CD14-positive monocyte (primary cell): ENCODE data around the gene USP11. TPM values are rescaled to one million over a fixed set of nuclear protein-coding genes. Genes with fewer than 3 reads are reported as not detected.
A peak's percentile ranks its signal among the peaks of the same experiment; 100 is the strongest.

Experiments
- DNase-seq, 3 donors: peaks; one replicate each; pipeline ENCODE4 v3.0.0-alpha.2; 2011 to 2022
- H2AFZ ChIP-seq: 2 replicates; pipeline ENCODE4 v1.6.0; 2012; ENCODE audit warnings: mild to moderate bottlenecking, low read depth, low read length, inconsistent platforms; ENCODE audit not compliant: insufficient read depth, poor library complexity, severe bottlenecking
- H3K27ac ChIP-seq, 2 donors: 1 replicate in 1 of 2; 2 replicates in 1 of 2; pipeline ENCODE4 v1.5.1; 2012 to 2013; ENCODE audit warnings: low read length in 2 of 2, control low read depth in 1 of 2, inconsistent platforms in 1 of 2, low read depth in 1 of 2, mild to moderate bottlenecking in 1 of 2
- H3K27me3 ChIP-seq, 2 donors: one replicate each; pipeline versions ENCODE4 v1.6.0 to v1.6.1; 2011 to 2013; ENCODE audit warnings: low read length in 2 of 2; ENCODE audit not compliant: control insufficient read depth in 2 of 2, insufficient read depth in 2 of 2
- H3K36me3 ChIP-seq, 2 donors: replicated peaks in 1 of 2; 1 replicate in 1 of 2; 2 replicates in 1 of 2; pipeline versions ENCODE4 v1.5.1 to v1.6.1; 2012 to 2013; ENCODE audit warnings: low read length in 2 of 2, control low read depth in 1 of 2, inconsistent platforms in 1 of 2, mild to moderate bottlenecking in 1 of 2; ENCODE audit not compliant: insufficient read depth in 2 of 2, control insufficient read depth in 1 of 2
- H3K4me1 ChIP-seq, 2 donors: 1 replicate in 1 of 2; 2 replicates in 1 of 2; pipeline versions ENCODE4 v1.5.1 to v1.6.1; 2012 to 2013; ENCODE audit warnings: low read length in 2 of 2, control low read depth in 1 of 2, inconsistent platforms in 1 of 2, mild to moderate bottlenecking in 1 of 2, moderate library complexity in 1 of 2; ENCODE audit not compliant: insufficient read depth in 2 of 2, control insufficient read depth in 1 of 2
- H3K4me2 ChIP-seq: replicated peaks from 2 replicates; pipeline ENCODE3; 2012; ENCODE audit warnings: low read length, moderate library complexity, mild to moderate bottlenecking; ENCODE audit not compliant: poor library complexity, severe bottlenecking; ENCODE audit errors: extremely low read depth
- H3K4me3 ChIP-seq, 3 experiments: fragments of 200-600 bp in 1 of 3; sonication (generic) in 1 of 3; replicated peaks in 1 of 3; 1 replicate in 2 of 3; 2 replicates in 1 of 3; pipeline ENCODE4 v1.5.1; 2011 to 2013; ENCODE audit warnings: low read length in 3 of 3, mild to moderate bottlenecking in 3 of 3, control low read depth in 2 of 3, low read depth in 2 of 3, inconsistent platforms in 1 of 3, moderate library complexity in 1 of 3
- H3K79me2 ChIP-seq: 2 replicates; pipeline ENCODE4 v1.6.0; 2012; ENCODE audit warnings: mild to moderate bottlenecking, control low read depth, inconsistent platforms, low read length, moderate library complexity; ENCODE audit not compliant: insufficient read depth
- H3K9ac ChIP-seq: 2 replicates; pipeline ENCODE4 v1.6.0; 2017; ENCODE audit warnings: low read length, mild to moderate bottlenecking; ENCODE audit not compliant: insufficient read depth, poor library complexity, severe bottlenecking
- H3K9me3 ChIP-seq, 2 donors: replicated peaks in 1 of 2; 1 replicate in 1 of 2; 2 replicates in 1 of 2; pipeline versions ENCODE4 v1.5.1 to v1.6.1; 2012 to 2013; ENCODE audit warnings: low read length in 2 of 2, control low read depth in 1 of 2; ENCODE audit not compliant: control insufficient read depth in 1 of 2, insufficient read depth in 1 of 2
- H4K20me1 ChIP-seq: 2 replicates; pipeline ENCODE4 v1.6.0; 2012; ENCODE audit warnings: mild to moderate bottlenecking, low read length, control low read depth, moderate library complexity; ENCODE audit not compliant: insufficient read depth
- H3K27ac Mint-ChIP-seq, 7 donors: one replicate each; pipeline ENCODE4 v1.8.0; 2020; ENCODE audit warnings: mild to moderate bottlenecking in 7 of 7, mixed read lengths in 7 of 7, moderate library complexity in 6 of 7, inconsistent platforms in 2 of 7
- H3K27me3 Mint-ChIP-seq, 3 donors: one replicate each; pipeline ENCODE4 v1.8.0; 2021 to 2022; ENCODE audit warnings: low read depth in 3 of 3, mild to moderate bottlenecking in 3 of 3, mixed read lengths in 3 of 3, moderate library complexity in 3 of 3, inconsistent platforms in 1 of 3
- H3K36me3 Mint-ChIP-seq, 2 donors: one replicate each; pipeline ENCODE4 v1.8.0; 2020; ENCODE audit warnings: mixed read lengths in 2 of 2, inconsistent platforms in 1 of 2, mild to moderate bottlenecking in 1 of 2
- H3K4me1 Mint-ChIP-seq: one replicate; pipeline ENCODE4 v1.8.0; 2020; ENCODE audit warnings: mild to moderate bottlenecking, mixed read lengths
- H3K4me3 Mint-ChIP-seq, 2 donors: one replicate each; pipeline ENCODE4 v1.8.0; 2020; ENCODE audit warnings: mild to moderate bottlenecking in 2 of 2, mixed read lengths in 2 of 2, moderate library complexity in 1 of 2
- H3K9me3 Mint-ChIP-seq, 7 donors: one replicate each; pipeline ENCODE4 v1.8.0; 2020 to 2022; ENCODE audit warnings: mixed read lengths in 7 of 7, mild to moderate bottlenecking in 6 of 7, moderate library complexity in 6 of 7, inconsistent platforms in 2 of 7
- WGBS: methylation state at CpG from one replicate; pipeline ENCODE4 v1.1.5; 2013; ENCODE audit warnings: missing lambda C conversion rate; ENCODE audit not compliant: insufficient coverage; 5-methylcytosine and 5-hydroxymethylcytosine counted together
- intact Hi-C, 2 donors: fragments of 100-400 bp; cut with micrococcal nuclease; formaldehyde crosslinking; loops; one replicate each; pipeline versions ENCODE4 v1.15.0 to v1.15.1; 2023
- polyA plus RNA-seq, 3 donors: library from polyadenylated mRNA; depleted of rRNA in 1 of 3; unstranded in 2 of 3; stranded (reverse) in 1 of 3; fragments of 300-500 nt in 2 of 3; fragments of >200 nt in 1 of 3; fragmentation: Illumina TruSeq in 2 of 3; gene quantifications; 1 replicate in 2 of 3; 2 replicates in 1 of 3; pipeline ENCODE4 v1.2.3, GENCODE V29; 2012 to 2021
- TF ChIP-seq, protein P1 (sequence below): fragments of 200-600 bp; IDR thresholded peaks from one replicate; pipeline ENCODE4 v1.8.0; 2022; ENCODE audit warnings: antibody characterized with exemption, mild to moderate bottlenecking

Gene USP11
- polyA plus RNA-seq, 3 donors = 6.7 to 9.7 (median 8.8) TPM

DNA sequence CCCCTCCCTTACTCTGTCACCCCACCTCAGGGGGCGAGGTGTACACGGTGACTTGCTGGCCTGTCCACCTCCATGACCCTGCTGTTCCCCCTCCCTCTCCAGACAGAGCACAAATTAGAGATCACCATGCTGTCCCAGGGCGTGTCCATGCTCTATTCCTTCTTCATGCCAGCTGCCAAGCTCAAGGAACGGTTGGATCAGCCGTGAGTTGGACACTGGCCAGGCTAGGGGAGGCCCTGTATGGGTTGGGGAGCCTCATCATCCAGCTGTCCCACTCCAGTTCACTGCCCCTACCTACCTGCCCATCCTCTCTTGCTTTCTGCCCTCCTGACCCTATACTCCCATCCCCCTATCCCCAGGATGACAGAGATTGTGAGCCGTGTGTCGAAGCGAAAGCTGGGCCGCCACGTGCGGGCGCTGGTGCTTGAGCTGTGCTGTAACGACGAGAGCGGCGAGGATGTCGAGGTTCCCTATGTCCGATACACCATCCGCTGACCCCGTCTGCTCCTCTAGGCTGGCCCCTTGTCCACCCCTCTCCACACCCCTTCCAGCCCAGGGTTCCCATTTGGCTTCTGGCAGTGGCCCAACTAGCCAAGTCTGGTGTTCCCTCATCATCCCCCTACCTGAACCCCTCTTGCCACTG, 18.3 kb upstream of the USP11 start:
- Mint-ChIP-seq H3K4me1 (peaks cover 20% of the 10 kb centered on the region), H3K27ac (peak overlapping the region in 6 of 7 donors; percentile 8 to 63 (median 48)), H3K36me3 (peaks cover 65 to 75% of the 10 kb centered on the region in 2 donors), H3K4me3 (no peak overlapping the region), H3K9me3 (peaks cover 0 to 11% (median 0%) of the 10 kb centered on the region in 7 donors), H3K27me3 (peaks cover 0 to 16% (median 0%) of the 10 kb centered on the region in 3 donors)
- intact Hi-C loops = no loop called here
- 80% methylated on average over 1 of the region's 20 CpGs for WGBS
- Histone ChIP-seq H3K27ac (no peak overlapping the region), H3K9ac (no peak overlapping the region), H3K4me3 (no peak overlapping the region), H3K4me1 (peaks cover 12 to 21% of the 10 kb centered on the region in 2 donors), H3K36me3 (peaks cover 60 to 72% of the 10 kb centered on the region in 2 donors), H3K27me3 (no peaks in the 10 kb centered on the region), H4K20me1 (peaks cover 62% of the 10 kb centered on the region), H3K4me2 (no peak overlapping the region), H3K9me3 (no peaks in the 10 kb centered on the region), H3K79me2 (peaks cover 10% of the 10 kb centered on the region), H2AFZ (no peak overlapping the region)
- TF ChIP-seq, protein P1, sequence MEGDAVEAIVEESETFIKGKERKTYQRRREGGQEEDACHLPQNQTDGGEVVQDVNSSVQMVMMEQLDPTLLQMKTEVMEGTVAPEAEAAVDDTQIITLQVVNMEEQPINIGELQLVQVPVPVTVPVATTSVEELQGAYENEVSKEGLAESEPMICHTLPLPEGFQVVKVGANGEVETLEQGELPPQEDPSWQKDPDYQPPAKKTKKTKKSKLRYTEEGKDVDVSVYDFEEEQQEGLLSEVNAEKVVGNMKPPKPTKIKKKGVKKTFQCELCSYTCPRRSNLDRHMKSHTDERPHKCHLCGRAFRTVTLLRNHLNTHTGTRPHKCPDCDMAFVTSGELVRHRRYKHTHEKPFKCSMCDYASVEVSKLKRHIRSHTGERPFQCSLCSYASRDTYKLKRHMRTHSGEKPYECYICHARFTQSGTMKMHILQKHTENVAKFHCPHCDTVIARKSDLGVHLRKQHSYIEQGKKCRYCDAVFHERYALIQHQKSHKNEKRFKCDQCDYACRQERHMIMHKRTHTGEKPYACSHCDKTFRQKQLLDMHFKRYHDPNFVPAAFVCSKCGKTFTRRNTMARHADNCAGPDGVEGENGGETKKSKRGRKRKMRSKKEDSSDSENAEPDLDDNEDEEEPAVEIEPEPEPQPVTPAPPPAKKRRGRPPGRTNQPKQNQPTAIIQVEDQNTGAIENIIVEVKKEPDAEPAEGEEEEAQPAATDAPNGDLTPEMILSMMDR = no peak
- DNase-seq = no peak

DNA sequence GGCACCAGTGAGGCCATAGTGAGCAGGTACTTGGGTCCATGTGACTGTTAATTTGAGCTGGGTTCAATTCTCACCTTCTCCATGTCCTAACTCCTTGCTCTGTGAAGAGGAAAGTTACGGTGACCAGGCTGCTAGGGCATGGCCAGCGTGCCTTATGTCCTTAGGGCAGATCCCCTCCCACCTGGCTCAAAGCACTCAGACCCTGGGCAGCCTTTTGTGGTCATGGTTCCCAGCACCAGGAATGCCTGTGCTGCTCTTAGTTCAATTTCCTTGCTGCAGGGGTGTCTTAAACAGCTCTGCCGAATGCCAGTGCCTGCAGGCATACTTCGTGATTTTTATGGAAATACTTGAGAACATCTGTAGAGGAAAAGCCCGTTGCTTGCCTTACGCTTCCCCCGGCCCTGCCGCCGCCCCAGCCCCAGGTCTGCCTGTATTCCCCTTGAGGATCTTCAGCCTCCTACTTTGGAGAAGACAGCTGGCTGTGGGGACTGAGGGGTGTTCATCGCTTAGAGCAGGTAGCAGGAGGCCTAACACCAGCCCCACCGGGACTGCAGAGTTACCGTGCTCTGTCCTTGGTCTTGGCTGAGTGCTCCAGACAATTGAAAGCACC, 17.4 kb upstream of the USP11 start:
- H3K27ac Mint-ChIP-seq = peak overlapping the region in 6 of 7 donors; percentile 4 to 99 (median 66)
- peaks cover 0 to 19% (median 0%) of the 10 kb centered on the region in 3 donors for H3K27me3 Mint-ChIP-seq
- Histone ChIP-seq H3K9me3 (no peaks in the 10 kb centered on the region), H3K27ac (peak overlapping the region in 1 of 2 donors; percentile 87), H2AFZ (no peak overlapping the region), H3K9ac (no peak overlapping the region), H3K27me3 (no peaks in the 10 kb centered on the region), H3K79me2 (peaks cover 18% of the 10 kb centered on the region), H3K4me2 (no peak overlapping the region), H3K36me3 (peaks cover 51 to 64% of the 10 kb centered on the region in 2 donors), H3K4me3 (no peak overlapping the region), H3K4me1 (peaks cover 21 to 30% of the 10 kb centered on the region in 2 donors), H4K20me1 (peaks cover 62% of the 10 kb centered on the region)
- H3K9me3 Mint-ChIP-seq = peaks cover 0 to 11% (median 0%) of the 10 kb centered on the region in 7 donors
- 90% methylated on average over 5 of the region's 12 CpGs for WGBS
- intact Hi-C loops = no loop called here
- TF ChIP-seq, protein P1 = no peak
- H3K4me1 Mint-ChIP-seq = peaks cover 28% of the 10 kb centered on the region
- DNase-seq = no peak
- H3K4me3 Mint-ChIP-seq = no peak overlapping the region
- peaks cover 60 to 67% of the 10 kb centered on the region in 2 donors for H3K36me3 Mint-ChIP-seq
